HG03159 (cell line): ENCODE measurements around the gene FGR.
"Not testable (repeated sequence)": the region's sequence is repeated elsewhere in the genome, so short reads cannot be mapped to it uniquely, and the experiment has no call there.

Experiments
- ATAC-seq: cut with Tn5 transposase; IDR thresholded peaks from one replicate; pipeline ENCODE4 v1.9.1; 2021; ENCODE audit warnings: mild to moderate bottlenecking, moderate library complexity; ENCODE audit not compliant: unreplicated experiment

FGR gene

DNA sequence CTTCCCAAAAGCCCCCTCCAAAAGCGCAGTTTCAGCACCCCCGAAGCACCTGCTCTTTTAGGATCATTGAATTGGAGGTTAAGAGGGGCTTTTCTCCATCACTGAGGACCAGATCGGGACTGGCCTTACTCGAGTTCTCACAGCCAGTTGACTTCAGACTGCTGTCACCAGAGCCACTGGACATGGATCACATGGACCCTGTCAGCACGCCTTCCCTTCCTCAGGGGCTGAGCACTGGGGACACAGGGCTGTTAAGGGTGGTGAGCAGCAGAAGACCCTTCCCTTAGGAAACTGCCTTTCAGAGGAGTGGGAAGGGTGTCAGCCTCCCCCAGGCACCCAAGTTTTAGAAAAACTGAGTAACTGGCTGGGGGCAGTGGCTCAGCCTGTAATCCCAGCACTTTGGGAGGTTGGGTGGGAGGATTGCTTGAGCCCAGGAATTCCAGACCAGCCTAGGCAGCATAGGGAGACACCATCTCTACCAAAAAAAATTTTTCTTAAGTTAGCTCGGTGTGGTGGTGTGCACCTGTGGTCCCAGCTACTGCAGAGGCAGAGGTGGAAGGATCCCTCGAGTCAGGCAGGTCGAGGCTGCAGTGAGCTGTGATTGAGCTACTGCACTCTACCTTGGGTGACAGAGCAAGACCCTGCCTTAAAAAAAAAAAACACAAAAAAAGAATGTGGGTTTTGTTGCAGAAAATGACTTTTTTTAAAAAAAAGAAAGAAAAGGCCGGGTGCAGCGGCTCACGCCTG is 584 bp upstream of the FGR start:
- ATAC-seq: no peak

- ATAC-seq: no peak
Observed at GRCh38 chr1:27634177-27634984, 604 bp downstream of the FGR start.

- ATAC-seq: no peak
Observed at GRCh38 chr1:27633640-27634176, 1.3 kb downstream of the FGR start.

GRCh38 chr1:27633298-27633610 is 1.7 kb downstream of the FGR start:
- no peak for ATAC-seq

DNA sequence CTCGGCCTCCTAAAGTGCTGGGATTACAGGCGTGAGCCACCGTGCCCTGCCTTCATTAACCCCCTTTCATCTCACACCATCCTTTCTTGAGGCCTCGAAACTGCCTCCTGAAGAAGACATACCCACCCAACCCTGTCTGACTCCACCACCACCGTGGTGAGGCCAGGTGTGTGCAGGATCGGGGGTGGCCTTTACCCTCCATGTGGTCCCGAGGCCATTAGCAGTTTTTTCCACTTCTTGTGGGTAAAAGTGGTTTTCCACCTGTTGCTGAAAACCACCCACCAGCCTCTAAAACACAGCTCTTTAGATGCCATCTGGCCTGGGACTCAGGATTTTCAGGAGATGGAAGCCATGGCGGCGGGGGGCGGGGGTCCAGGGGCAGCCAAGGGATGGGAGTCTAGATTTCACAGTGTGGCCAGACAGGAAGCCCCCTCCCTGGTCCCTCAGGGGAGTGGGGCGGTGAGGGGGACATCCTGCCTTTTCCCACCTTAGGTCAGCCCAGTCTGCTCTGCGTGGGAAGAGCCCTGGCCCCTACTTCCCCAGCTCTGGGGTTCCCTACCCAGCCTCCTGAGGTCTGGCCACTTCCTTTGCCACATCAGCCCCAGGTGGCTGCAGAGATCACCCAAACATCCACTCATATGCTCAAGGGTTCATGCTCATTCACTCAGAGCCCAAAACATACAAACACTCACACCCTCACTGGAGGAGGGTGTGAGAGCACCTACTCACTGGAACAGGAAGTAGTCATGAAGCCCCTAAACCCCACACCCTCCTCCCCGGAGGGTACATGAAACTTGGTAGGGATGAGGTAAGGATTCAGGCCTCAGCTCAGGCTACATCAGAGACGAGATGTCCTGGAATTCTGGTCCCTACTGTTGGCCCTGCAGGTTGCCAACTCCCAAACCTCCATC is 2.3 kb downstream of the FGR start:
- no peak for ATAC-seq

DNA sequence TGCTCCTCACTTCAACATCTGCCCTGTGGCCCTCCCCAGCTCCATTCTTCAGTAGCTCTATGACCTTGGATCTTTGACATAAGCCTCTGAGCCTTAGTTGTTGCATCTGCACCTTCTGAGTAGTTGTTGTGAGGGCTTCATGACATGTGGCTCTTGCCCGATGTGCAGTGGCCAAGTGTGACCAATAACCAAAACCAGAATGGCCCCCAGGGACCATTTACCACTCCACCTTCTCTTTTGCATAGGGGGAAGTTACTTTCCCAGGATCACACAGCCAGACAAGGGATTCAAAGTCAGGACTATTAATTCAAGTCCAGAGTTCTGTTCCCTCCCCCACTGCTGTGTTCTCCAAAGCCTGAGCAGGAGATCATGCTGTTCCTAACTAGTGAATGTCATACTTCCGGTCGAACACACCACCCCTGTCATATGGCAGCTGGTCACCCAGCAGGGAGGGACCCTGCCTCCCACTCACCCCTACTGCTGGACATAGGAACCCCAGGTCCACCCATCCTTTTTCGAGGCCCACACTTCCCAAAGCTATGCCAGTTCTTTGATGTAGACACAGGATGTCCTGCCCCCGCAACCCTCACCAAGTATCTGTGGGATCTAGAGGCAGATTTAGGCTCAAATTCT is 4.0 kb downstream of the FGR start:
- ATAC-seq: no peak

- no peak for ATAC-seq
Observed at GRCh38 chr1:27628712-27629111, 6.3 kb downstream of the FGR start.

- ATAC-seq: not testable (repeated sequence)
Observed at GRCh38 chr1:27627733-27628132, 7.3 kb downstream of the FGR start.

DNA sequence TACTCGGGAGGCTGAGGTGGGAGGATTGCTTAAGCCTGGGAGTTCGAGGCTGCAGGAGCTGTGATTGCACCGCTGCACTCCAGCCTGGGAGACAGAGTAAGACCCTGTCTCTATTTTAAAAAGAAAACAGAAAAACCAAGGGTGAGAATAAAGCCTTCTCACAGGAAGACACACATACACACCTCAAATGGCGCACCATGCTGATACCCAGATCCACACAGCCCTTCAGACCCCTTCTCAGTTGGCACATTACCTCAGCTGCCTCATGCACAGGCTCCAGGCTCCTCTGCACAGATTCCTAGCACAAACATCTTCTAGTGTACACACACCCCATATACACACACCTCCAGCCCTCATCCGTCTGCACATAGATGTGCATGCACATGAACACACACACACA is 7.9 kb downstream of the FGR start:
- no peak for ATAC-seq

- no peak for ATAC-seq
Observed at GRCh38 chr1:27626031-27626935, 8.7 kb downstream of the FGR start.

GRCh38 chr1:27624467-27625178 is 10.4 kb downstream of the FGR start:
- ATAC-seq: peak; percentile 33

- no peak for ATAC-seq
Observed at GRCh38 chr1:27623327-27624212, 11.4 kb downstream of the FGR start.

GRCh38 chr1:27622828-27623227 is 12.2 kb downstream of the FGR start:
- ATAC-seq: no peak

DNA sequence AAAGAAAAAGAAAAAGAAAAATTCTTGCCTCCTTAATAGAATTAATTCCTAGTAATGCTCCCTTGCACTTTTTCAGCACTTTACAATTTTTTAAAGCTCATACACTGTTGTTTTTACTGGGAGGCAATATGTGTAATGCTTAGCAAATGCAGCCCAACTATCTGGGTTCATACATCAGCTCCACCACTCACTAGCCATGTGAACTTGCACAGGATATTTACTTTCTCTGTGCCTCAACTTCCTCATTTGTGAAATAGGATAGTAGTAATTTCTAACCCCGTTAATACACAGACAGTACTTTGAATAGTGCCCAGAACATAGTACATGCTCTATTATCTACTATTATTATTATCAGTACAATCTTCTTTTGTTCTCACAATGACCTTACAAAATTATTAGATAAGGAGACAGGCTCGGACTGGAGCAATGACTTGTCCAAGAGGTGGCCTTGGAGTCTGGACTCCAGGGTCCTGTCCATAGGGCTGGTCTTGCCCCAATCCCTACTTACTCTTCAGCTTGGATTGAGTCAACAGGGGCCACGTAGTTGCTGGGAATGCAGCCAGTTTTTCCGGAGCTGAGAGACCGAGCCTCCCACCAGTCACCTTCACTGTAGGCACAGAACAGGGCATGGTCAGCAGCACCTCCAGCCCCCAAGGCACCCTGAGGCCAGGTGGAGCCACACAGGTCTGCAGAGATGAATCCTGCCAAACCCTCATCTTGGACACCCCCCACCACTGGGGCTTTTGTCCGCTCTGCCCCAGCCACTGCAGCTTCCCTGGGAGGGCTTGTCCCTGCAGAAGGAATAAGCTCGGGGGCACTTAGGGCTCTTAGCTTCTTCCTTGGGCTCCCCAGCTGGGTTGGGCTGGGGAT is 13.7 kb downstream of the FGR start:
- no peak for ATAC-seq

- ATAC-seq: not testable (repeated sequence)
Observed at GRCh38 chr1:27619782-27620438, 15.1 kb downstream of the FGR start.

GRCh38 chr1:27618341-27619082 is 16.5 kb downstream of the FGR start:
- ATAC-seq: no peak
